ENCODE measurements around the gene ZBTB42. TPM values are rescaled to one million over a fixed set of nuclear protein-coding genes. Genes with fewer than 3 reads are reported as not detected.

Gene ZBTB42
- total RNA-seq, 1 donor from 2014 or later = 6.9 TPM

DNA sequence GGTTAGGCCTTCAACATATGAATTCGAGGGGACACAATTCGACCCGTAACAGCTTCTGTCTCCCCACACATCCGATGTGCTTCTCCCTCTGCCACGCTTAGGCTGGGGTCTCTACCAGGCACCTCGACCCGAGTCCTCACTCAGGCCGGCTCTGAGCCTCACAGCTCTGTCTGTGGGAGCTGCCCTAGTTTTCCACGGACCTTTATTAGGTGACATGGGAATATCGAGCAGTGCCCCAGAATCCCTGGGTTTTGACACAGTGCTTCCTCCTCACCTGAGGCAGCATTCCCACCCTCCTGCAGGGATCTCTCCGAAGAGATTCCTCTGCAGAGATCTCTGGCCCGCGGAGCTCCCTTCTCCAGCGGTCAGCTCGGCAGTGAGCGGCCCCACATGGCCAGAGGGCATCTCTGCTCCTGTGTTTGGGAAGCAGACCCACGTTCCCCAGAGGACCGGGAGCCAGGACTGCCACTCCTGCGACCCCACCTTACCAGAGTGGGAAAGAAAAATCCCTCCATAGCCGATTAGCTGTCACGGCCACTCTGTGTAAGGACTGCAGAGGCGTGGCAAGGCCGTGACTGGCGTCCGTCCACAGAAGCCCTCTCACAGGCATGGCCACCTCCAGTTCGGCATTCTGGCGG is 21.2 kb downstream of the ZBTB42 start:
- Histone ChIP-seq H3K9me3 (ENCODE audit: insufficient read depth, low read depth, low read length) (peaks cover 8% of the 10 kb centered on the region), H3K4me1 (ENCODE audit: insufficient read depth, low read length) (peaks cover 14% of the 10 kb centered on the region), H3K9ac (ENCODE audit: low read length) (no peak overlapping the region), H3K4me3 (ENCODE audit: insufficient read depth, low read depth, low read length) (no peak overlapping the region), H3K36me3 (ENCODE audit: insufficient read depth, low read length) (no peaks in the 10 kb centered on the region), H3K27me3 (ENCODE audit: insufficient read depth, low read length) (no peaks in the 10 kb centered on the region), H3K4me2 (ENCODE audit: low read length) (no peak overlapping the region), H4K20me1 (ENCODE audit: insufficient read depth, low read length) (no peaks in the 10 kb centered on the region), H3K27ac (ENCODE audit: low read depth, low read length) (no peak overlapping the region), H3K79me2 (ENCODE audit: insufficient read depth, low read length) (no peaks in the 10 kb centered on the region), H2AFZ (ENCODE audit: low read depth, low read length) (no peak overlapping the region)
- DNase-seq (ENCODE audit: low read depth) (no peak), FAIRE-seq (no peak)
- Mint-ChIP-seq H3K4me3 (ENCODE audit: unreplicated experiment) (no peak overlapping the region), H3K27ac (ENCODE audit: unreplicated experiment) (no peak overlapping the region), H3K36me3 (ENCODE audit: low read depth, unreplicated experiment) (peaks cover 4% of the 10 kb centered on the region), H3K9me3 (ENCODE audit: unreplicated experiment) (peaks cover 3% of the 10 kb centered on the region), H3K4me1 (ENCODE audit: low read depth, unreplicated experiment) (peaks cover 2% of the 10 kb centered on the region), H3K27me3 (ENCODE audit: low read depth, unreplicated experiment) (peaks cover 6% of the 10 kb centered on the region)
- TF ChIP-seq, protein P1, sequence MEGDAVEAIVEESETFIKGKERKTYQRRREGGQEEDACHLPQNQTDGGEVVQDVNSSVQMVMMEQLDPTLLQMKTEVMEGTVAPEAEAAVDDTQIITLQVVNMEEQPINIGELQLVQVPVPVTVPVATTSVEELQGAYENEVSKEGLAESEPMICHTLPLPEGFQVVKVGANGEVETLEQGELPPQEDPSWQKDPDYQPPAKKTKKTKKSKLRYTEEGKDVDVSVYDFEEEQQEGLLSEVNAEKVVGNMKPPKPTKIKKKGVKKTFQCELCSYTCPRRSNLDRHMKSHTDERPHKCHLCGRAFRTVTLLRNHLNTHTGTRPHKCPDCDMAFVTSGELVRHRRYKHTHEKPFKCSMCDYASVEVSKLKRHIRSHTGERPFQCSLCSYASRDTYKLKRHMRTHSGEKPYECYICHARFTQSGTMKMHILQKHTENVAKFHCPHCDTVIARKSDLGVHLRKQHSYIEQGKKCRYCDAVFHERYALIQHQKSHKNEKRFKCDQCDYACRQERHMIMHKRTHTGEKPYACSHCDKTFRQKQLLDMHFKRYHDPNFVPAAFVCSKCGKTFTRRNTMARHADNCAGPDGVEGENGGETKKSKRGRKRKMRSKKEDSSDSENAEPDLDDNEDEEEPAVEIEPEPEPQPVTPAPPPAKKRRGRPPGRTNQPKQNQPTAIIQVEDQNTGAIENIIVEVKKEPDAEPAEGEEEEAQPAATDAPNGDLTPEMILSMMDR (IDR thresholded peaks at IDR 0.05; ENCODE audit: insufficient read depth, low read depth, low read length) = no peak
- no peak for TF ChIP-seq EZH2 (IDR thresholded peaks at IDR 0.05; ENCODE audit: insufficient read depth, low read length)

DNA sequence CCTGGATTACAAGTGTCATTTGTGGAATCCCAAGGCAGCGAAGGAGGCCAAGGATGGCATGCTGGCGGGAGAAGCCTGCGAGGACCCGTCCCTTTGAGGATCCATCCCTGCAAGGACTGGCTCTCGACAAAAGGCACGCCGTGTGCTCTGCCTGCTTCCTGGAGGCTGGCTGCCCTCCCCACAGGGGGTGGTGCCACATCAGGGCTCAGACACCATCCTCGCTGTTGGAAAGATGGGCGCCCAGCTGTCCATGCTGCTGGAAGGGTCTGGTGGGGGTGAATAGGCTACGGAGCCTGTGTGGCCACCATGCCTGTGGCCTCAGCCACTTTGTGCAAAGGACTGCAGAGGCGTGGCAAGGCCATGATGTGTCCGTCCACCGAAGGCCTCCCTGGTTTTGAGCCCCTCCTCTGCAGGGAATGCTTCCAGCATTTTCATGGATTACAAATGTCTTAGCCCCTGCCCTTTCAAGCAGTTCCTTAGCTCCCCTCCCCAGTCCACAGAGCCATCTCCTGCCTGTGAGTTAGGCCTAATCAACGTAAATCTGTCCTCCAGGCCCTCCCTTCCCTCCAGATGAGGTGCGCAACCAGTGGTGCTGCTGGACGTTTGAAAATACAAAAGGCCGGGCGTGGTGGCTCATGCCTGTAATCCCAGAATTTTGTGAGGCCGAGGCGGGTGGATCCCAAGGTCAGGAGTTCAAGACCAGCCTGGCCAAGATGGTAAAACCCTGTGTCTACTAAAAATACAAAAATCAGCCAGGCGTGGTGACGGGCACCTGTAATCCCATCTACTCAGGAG is 22.1 kb downstream of the ZBTB42 start:
- Histone ChIP-seq H3K4me2 (ENCODE audit: low read length) (no peak overlapping the region), H3K9ac (ENCODE audit: low read length) (no peak overlapping the region), H3K27ac (ENCODE audit: low read depth, low read length) (no peak overlapping the region), H3K4me3 (ENCODE audit: insufficient read depth, low read depth, low read length) (no peak overlapping the region), H2AFZ (ENCODE audit: low read depth, low read length) (no peak overlapping the region), H3K79me2 (ENCODE audit: insufficient read depth, low read length) (no peaks in the 10 kb centered on the region), H3K27me3 (ENCODE audit: insufficient read depth, low read length) (no peaks in the 10 kb centered on the region), H3K9me3 (ENCODE audit: insufficient read depth, low read depth, low read length) (peaks cover 6% of the 10 kb centered on the region), H3K4me1 (ENCODE audit: insufficient read depth, low read length) (peaks cover 18% of the 10 kb centered on the region), H3K36me3 (ENCODE audit: insufficient read depth, low read length) (no peaks in the 10 kb centered on the region), H4K20me1 (ENCODE audit: insufficient read depth, low read length) (no peaks in the 10 kb centered on the region)
- FAIRE-seq = no peak
- H3K4me1 Mint-ChIP-seq (ENCODE audit: low read depth, unreplicated experiment) = peaks cover 2% of the 10 kb centered on the region
- H3K4me3 Mint-ChIP-seq (ENCODE audit: unreplicated experiment) = no peak overlapping the region
- DNase-seq (ENCODE audit: low read depth) = no peak
- H3K36me3 Mint-ChIP-seq (ENCODE audit: low read depth, unreplicated experiment) = peaks cover 4% of the 10 kb centered on the region
- TF ChIP-seq, protein P1 (IDR thresholded peaks at IDR 0.05; ENCODE audit: insufficient read depth, low read depth, low read length) = no peak
- no peak for TF ChIP-seq EZH2 (IDR thresholded peaks at IDR 0.05; ENCODE audit: insufficient read depth, low read length)
- peaks cover 3% of the 10 kb centered on the region for H3K9me3 Mint-ChIP-seq (ENCODE audit: unreplicated experiment)
- no peak overlapping the region for H3K27ac Mint-ChIP-seq (ENCODE audit: unreplicated experiment)
- H3K27me3 Mint-ChIP-seq (ENCODE audit: low read depth, unreplicated experiment) = peaks cover 6% of the 10 kb centered on the region

Data from astrocyte (in vitro differentiated cells and primary cell).